ENCODE data around the gene BCAM.
A peak's percentile ranks its signal among the peaks of the same experiment; 100 is the strongest.

BCAM gene

GRCh38 chr19:44792281-44792680 lies 16.6 kb upstream of the BCAM start:
- H4K91ac ChIP-seq (ENCODE audit: low read length): no peak overlapping the region
- 90% methylated on average over 9 of the region's 9 CpGs for WGBS
- no peak overlapping the region for H3K4me3 ChIP-seq (ENCODE audit: insufficient read depth in 1 of 2, low read depth in 1 of 2, low read length in 2 of 2)

GRCh38 chr19:44794610-44795009 lies 14.3 kb upstream of the BCAM start:
- Histone ChIP-seq H3K27me3 (ENCODE audit: control insufficient read depth in 1 of 2, insufficient read depth in 1 of 2, low read length in 2 of 2) (peaks cover 0 to 4% of the 10 kb centered on the region in 2 experiments), H2BK5ac (ENCODE audit: low read depth, low read length, poor library complexity, severe bottlenecking) (no peak overlapping the region), H3K79me1 (replicated peaks; ENCODE audit: low read length, poor library complexity, severe bottlenecking) (no peaks in the 10 kb centered on the region), H3K14ac (ENCODE audit: low read length in 2 of 2) (no peak overlapping the region), H2AFZ (ENCODE audit: low read depth, low read length) (no peak overlapping the region), H3K36me3 (ENCODE audit: control insufficient read depth in 1 of 2, insufficient read depth in 2 of 2, low read depth in 1 of 2, low read length in 2 of 2) (no peaks in the 10 kb centered on the region), H3K27ac (ENCODE audit: low read length, poor library complexity, severe bottlenecking) (no peak overlapping the region), H2BK120ac (ENCODE audit: low read depth, low read length) (no peak overlapping the region), H3K4me1 (ENCODE audit: control insufficient read depth, insufficient read depth, low read depth, low read length) (peaks cover 15% of the 10 kb centered on the region), H2AK5ac (ENCODE audit: low read length, severe bottlenecking) (no peak overlapping the region), H2BK12ac (ENCODE audit: low read length in 2 of 2) (no peak overlapping the region), H3K4me3 (ENCODE audit: insufficient read depth in 1 of 2, low read depth in 1 of 2, low read length in 2 of 2) (no peak overlapping the region), H3K23ac (ENCODE audit: low read length in 2 of 2) (no peak overlapping the region), H3K4ac (ENCODE audit: low read depth in 1 of 2, low read length in 2 of 2) (no peak overlapping the region), H3K9me3 (ENCODE audit: control insufficient read depth, low read length) (no peaks in the 10 kb centered on the region), H3K9ac (ENCODE audit: low read length) (no peak overlapping the region), H4K8ac (ENCODE audit: low read length) (no peak overlapping the region), H3K18ac (ENCODE audit: low read depth in 1 of 2, low read length in 2 of 2) (no peak overlapping the region), H3K4me2 (ENCODE audit: low read length, poor library complexity, severe bottlenecking) (no peak overlapping the region), H4K91ac (ENCODE audit: low read length) (no peak overlapping the region), H2BK15ac (ENCODE audit: low read depth, poor library complexity, severe bottlenecking) (no peak overlapping the region)
- whole genome bisulfite sequencing: 87% methylated on average over 4 of the region's 4 CpGs
- DNase-seq: no peak

More at GRCh38 chr19:44792281-44792680, 16.6 kb upstream of the BCAM start:
- Histone ChIP-seq H2BK5ac (ENCODE audit: low read depth, low read length, poor library complexity, severe bottlenecking) (no peak overlapping the region), H2AFZ (ENCODE audit: low read depth, low read length) (no peak overlapping the region), H2BK12ac (ENCODE audit: low read length in 2 of 2) (no peak overlapping the region), H3K4me2 (ENCODE audit: low read length, poor library complexity, severe bottlenecking) (no peak overlapping the region), H3K9me3 (ENCODE audit: control insufficient read depth, low read length) (no peaks in the 10 kb centered on the region), H3K27ac (ENCODE audit: low read length, poor library complexity, severe bottlenecking) (no peak overlapping the region), H3K9ac (ENCODE audit: low read length) (no peak overlapping the region), H3K23ac (ENCODE audit: low read length in 2 of 2) (peak overlapping the region in 1 of 2 experiments; percentile 64), H2BK15ac (ENCODE audit: low read depth, poor library complexity, severe bottlenecking) (no peak overlapping the region), H4K8ac (ENCODE audit: low read length) (no peak overlapping the region), H3K4me1 (ENCODE audit: control insufficient read depth, insufficient read depth, low read depth, low read length) (peaks cover 11% of the 10 kb centered on the region), H3K18ac (ENCODE audit: low read depth in 1 of 2, low read length in 2 of 2) (no peak overlapping the region), H2BK120ac (ENCODE audit: low read depth, low read length) (no peak overlapping the region), H3K36me3 (ENCODE audit: control insufficient read depth in 1 of 2, insufficient read depth in 2 of 2, low read depth in 1 of 2, low read length in 2 of 2) (no peaks in the 10 kb centered on the region), H3K27me3 (ENCODE audit: control insufficient read depth in 1 of 2, insufficient read depth in 1 of 2, low read length in 2 of 2) (peaks cover 0 to 4% of the 10 kb centered on the region in 2 experiments), H2AK5ac (ENCODE audit: low read length, severe bottlenecking) (no peak overlapping the region), H3K79me1 (replicated peaks; ENCODE audit: low read length, poor library complexity, severe bottlenecking) (no peaks in the 10 kb centered on the region), H3K14ac (ENCODE audit: low read length in 2 of 2) (no peak overlapping the region), H3K4ac (ENCODE audit: low read depth in 1 of 2, low read length in 2 of 2) (no peak overlapping the region)
- DNase-seq: no peak

GRCh38 chr19:44795398-44795987 lies 13.4 kb upstream of the BCAM start:
- H3K18ac ChIP-seq (ENCODE audit: low read depth in 1 of 2, low read length in 2 of 2): no peak overlapping the region
- H4K8ac ChIP-seq (ENCODE audit: low read length): no peak overlapping the region
- peaks cover 0 to 4% of the 10 kb centered on the region in 2 experiments for H3K27me3 ChIP-seq (ENCODE audit: control insufficient read depth in 1 of 2, insufficient read depth in 1 of 2, low read length in 2 of 2)
- no peak overlapping the region for H4K91ac ChIP-seq (ENCODE audit: low read length)
- peak overlapping the region; percentile 55 for H2BK15ac ChIP-seq (ENCODE audit: low read depth, poor library complexity, severe bottlenecking)
- H3K23ac ChIP-seq (ENCODE audit: low read length in 2 of 2): no peak overlapping the region
- DNase-seq: no peak
- H2BK120ac ChIP-seq (ENCODE audit: low read depth, low read length): no peak overlapping the region
- H3K9me3 ChIP-seq (ENCODE audit: control insufficient read depth, low read length): no peaks in the 10 kb centered on the region
- no peak overlapping the region for H2BK5ac ChIP-seq (ENCODE audit: low read depth, low read length, poor library complexity, severe bottlenecking)
- H3K4me2 ChIP-seq (ENCODE audit: low read length, poor library complexity, severe bottlenecking): no peak overlapping the region
- no peak overlapping the region for H3K27ac ChIP-seq (ENCODE audit: low read length, poor library complexity, severe bottlenecking)
- no peaks in the 10 kb centered on the region for H3K79me1 ChIP-seq (replicated peaks; ENCODE audit: low read length, poor library complexity, severe bottlenecking)
- no peak overlapping the region for H3K4me3 ChIP-seq (ENCODE audit: insufficient read depth in 1 of 2, low read depth in 1 of 2, low read length in 2 of 2)
- H2BK12ac ChIP-seq (ENCODE audit: low read length in 2 of 2): peak overlapping the region in 1 of 2 experiments; percentile 82
- no peak overlapping the region for H3K9ac ChIP-seq (ENCODE audit: low read length)
- no peak overlapping the region for H2AK5ac ChIP-seq (ENCODE audit: low read length, severe bottlenecking)
- H3K4ac ChIP-seq (ENCODE audit: low read depth in 1 of 2, low read length in 2 of 2): no peak overlapping the region
- H3K4me1 ChIP-seq (ENCODE audit: control insufficient read depth, insufficient read depth, low read depth, low read length): peaks cover 17% of the 10 kb centered on the region
- H3K14ac ChIP-seq (ENCODE audit: low read length in 2 of 2): no peak overlapping the region
- no peaks in the 10 kb centered on the region for H3K36me3 ChIP-seq (ENCODE audit: control insufficient read depth in 1 of 2, insufficient read depth in 2 of 2, low read depth in 1 of 2, low read length in 2 of 2)
- WGBS: 98% methylated on average over 13 of the region's 13 CpGs
- no peak overlapping the region for H2AFZ ChIP-seq (ENCODE audit: low read depth, low read length)

DNA sequence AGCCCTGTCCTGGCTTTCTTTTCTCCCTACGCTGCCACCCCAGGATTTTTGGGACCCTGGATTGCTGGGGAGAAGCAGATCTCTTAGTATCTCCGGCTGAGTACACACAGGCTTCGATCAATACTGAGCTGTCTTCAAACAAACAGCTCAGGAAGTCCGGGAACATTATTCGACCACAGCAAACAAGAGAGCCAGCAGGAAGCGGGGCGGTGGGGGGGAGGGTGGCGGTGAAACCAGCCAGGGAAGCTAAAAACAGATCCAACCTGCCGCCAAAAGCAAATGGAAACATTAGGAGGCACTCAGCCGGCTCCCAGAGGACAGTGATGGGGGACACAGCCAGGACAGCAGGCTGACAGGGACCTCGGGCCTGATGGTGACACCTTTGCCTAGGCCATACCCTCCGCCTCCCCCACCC lies 12.2 kb upstream of the BCAM start:
- no peak overlapping the region for H2BK120ac ChIP-seq (ENCODE audit: low read depth, low read length)
- peaks cover 0 to 4% of the 10 kb centered on the region in 2 experiments for H3K27me3 ChIP-seq (ENCODE audit: control insufficient read depth in 1 of 2, insufficient read depth in 1 of 2, low read length in 2 of 2)
- WGBS: 24% methylated on average over 10 of the region's 12 CpGs
- peak overlapping the region in 1 of 2 experiments; percentile 80 for H2BK12ac ChIP-seq (ENCODE audit: low read length in 2 of 2)
- H3K9ac ChIP-seq (ENCODE audit: low read length): no peak overlapping the region
- H3K36me3 ChIP-seq (ENCODE audit: control insufficient read depth in 1 of 2, insufficient read depth in 2 of 2, low read depth in 1 of 2, low read length in 2 of 2): no peaks in the 10 kb centered on the region
- no peak overlapping the region for H2BK5ac ChIP-seq (ENCODE audit: low read depth, low read length, poor library complexity, severe bottlenecking)
- no peak overlapping the region for H3K4me3 ChIP-seq (ENCODE audit: insufficient read depth in 1 of 2, low read depth in 1 of 2, low read length in 2 of 2)
- no peak overlapping the region for H3K27ac ChIP-seq (ENCODE audit: low read length, poor library complexity, severe bottlenecking)
- H4K91ac ChIP-seq (ENCODE audit: low read length): peak overlapping the region; percentile 80
- DNase-seq: peak; percentile 38
- H3K23ac ChIP-seq (ENCODE audit: low read length in 2 of 2): no peak overlapping the region
- H3K4me2 ChIP-seq (ENCODE audit: low read length, poor library complexity, severe bottlenecking): peak overlapping the region; percentile 22
- H3K9me3 ChIP-seq (ENCODE audit: control insufficient read depth, low read length): no peaks in the 10 kb centered on the region
- H3K18ac ChIP-seq (ENCODE audit: low read depth in 1 of 2, low read length in 2 of 2): peak overlapping the region; percentile 70 to 85
- no peaks in the 10 kb centered on the region for H3K79me1 ChIP-seq (replicated peaks; ENCODE audit: low read length, poor library complexity, severe bottlenecking)
- H3K4ac ChIP-seq (ENCODE audit: low read depth in 1 of 2, low read length in 2 of 2): peak overlapping the region in 1 of 2 experiments; percentile 83
- H2BK15ac ChIP-seq (ENCODE audit: low read depth, poor library complexity, severe bottlenecking): no peak overlapping the region
- no peak overlapping the region for H2AK5ac ChIP-seq (ENCODE audit: low read length, severe bottlenecking)
- peak overlapping the region; percentile 97 for H4K8ac ChIP-seq (ENCODE audit: low read length)
- H3K4me1 ChIP-seq (ENCODE audit: control insufficient read depth, insufficient read depth, low read depth, low read length): peaks cover 17% of the 10 kb centered on the region
- peak overlapping the region; percentile 88 for H2AFZ ChIP-seq (ENCODE audit: low read depth, low read length)
- H3K14ac ChIP-seq (ENCODE audit: low read length in 2 of 2): peak overlapping the region in 1 of 2 experiments; percentile 96
